Smooth muscle cell (in vitro differentiated cells): ENCODE measurements around the gene DERA. TPM values are rescaled to one million over a fixed set of nuclear protein-coding genes. Genes with fewer than 3 reads are reported as not detected.

ENCODE experiments used
- DNase-seq: peaks from one replicate; lab custom pipeline; 2025; ENCODE audit not compliant: unreplicated experiment; lab: John Stamatoyannopoulos, UW
- H2AFZ ChIP-seq: fragments of 200-600 bp; sonication (generic); 2 replicates; pipeline ENCODE4 v1.6.0; 2016; ENCODE audit warnings: antibody characterized with exemption, low read depth, mild to moderate bottlenecking
- H3F3A ChIP-seq: fragments of 200-600 bp; sonication (generic); 2 replicates; pipeline ENCODE4 v1.6.0; 2017; ENCODE audit warnings: antibody characterized with exemption, low read depth
- H3K27ac ChIP-seq: fragments of 200-600 bp; sonication (generic); 2 replicates; pipeline ENCODE4 v1.5.1; 2016; ENCODE audit warnings: low read depth, mild to moderate bottlenecking
- H3K27me3 ChIP-seq: fragments of 200-600 bp; sonication (generic); 2 replicates; pipeline ENCODE4 v1.6.1; 2016; ENCODE audit warnings: low read depth, mild to moderate bottlenecking
- H3K36me3 ChIP-seq: fragments of 200-600 bp; sonication (generic); 2 replicates; pipeline ENCODE4 v1.5.1; 2016; ENCODE audit warnings: low read depth
- H3K4me1 ChIP-seq: fragments of 200-600 bp; sonication (generic); 2 replicates; pipeline ENCODE4 v1.5.1; 2016; ENCODE audit warnings: low read depth
- H3K4me2 ChIP-seq: fragments of 200-600 bp; sonication (generic); 2 replicates; pipeline ENCODE4 v1.6.0; 2016; ENCODE audit warnings: mild to moderate bottlenecking
- H3K4me3 ChIP-seq: fragments of 200-600 bp; sonication (generic); 2 replicates; pipeline ENCODE4 v1.5.1; 2016; ENCODE audit warnings: mild to moderate bottlenecking
- H3K79me2 ChIP-seq: fragments of 200-600 bp; sonication (generic); 2 replicates; pipeline ENCODE4 v1.6.0; 2016; ENCODE audit warnings: low read depth, mild to moderate bottlenecking
- H3K9ac ChIP-seq: fragments of 200-600 bp; sonication (generic); 2 replicates; pipeline ENCODE4 v1.6.0; 2016; ENCODE audit warnings: low read depth
- H3K9me3 ChIP-seq: fragments of 200-600 bp; sonication (generic); replicated peaks from 2 replicates; pipeline ENCODE4 v1.5.1; 2016; ENCODE audit warnings: low read depth
- H4K20me1 ChIP-seq: fragments of 200-600 bp; sonication (generic); 2 replicates; pipeline ENCODE4 v1.6.0; 2016; ENCODE audit warnings: low read depth
- CTCF ChIP-seq: fragments of 200-600 bp; sonication (generic); IDR thresholded peaks from 2 replicates; pipeline ENCODE4 v1.5.1; 2017; ENCODE audit warnings: borderline replicate concordance, mild to moderate bottlenecking, antibody characterized with exemption; ENCODE audit not compliant: insufficient read depth, poor library complexity, severe bottlenecking
- WGBS: methylation state at CpG from one replicate; pipeline ENCODE4 v1.1.7; 2016; ENCODE audit warnings: low lambda C conversion rate; 5-methylcytosine and 5-hydroxymethylcytosine counted together
- polyA plus RNA-seq: library from polyadenylated mRNA; unstranded; fragments of >200 nt; fragmentation: Nextera tagmentation; extraction: Ambion mirVana; gene quantifications from 2 replicates; pipeline ENCODE4 v1.2.1, GENCODE V29; 2016
- total RNA-seq: library from RNA; depleted of rRNA; stranded (reverse); fragments of >200 nt; gene quantifications from 2 replicates; pipeline ENCODE4 v1.2.3, GENCODE V29; 2014

DERA gene
- total and polyA plus RNA-seq, 2 experiments from 2014 or later: 23.3 to 35.1 TPM

GRCh38 chr12:16018306-16018705 is 107.2 kb downstream of the DERA start:
- Histone ChIP-seq H3K79me2 (no peaks in the 10 kb centered on the region), H2AFZ (no peak overlapping the region), H3K4me2 (no peak overlapping the region), H3K27ac (no peak overlapping the region), H4K20me1 (no peaks in the 10 kb centered on the region), H3F3A (no peaks in the 10 kb centered on the region), H3K27me3 (no peaks in the 10 kb centered on the region), H3K9ac (no peak overlapping the region), H3K4me1 (no peaks in the 10 kb centered on the region), H3K4me3 (no peak overlapping the region), H3K9me3 (no peaks in the 10 kb centered on the region), H3K36me3 (no peaks in the 10 kb centered on the region)
- 90% methylated on average over 2 of the region's 2 CpGs for WGBS
- no peak for DNase-seq
- no peak for TF ChIP-seq CTCF

GRCh38 chr12:16019136-16019535 is 108.0 kb downstream of the DERA start:
- Histone ChIP-seq H3K9ac (no peak overlapping the region), H2AFZ (no peak overlapping the region), H3K27me3 (no peaks in the 10 kb centered on the region), H3K4me3 (no peak overlapping the region), H3K27ac (no peak overlapping the region), H3K4me1 (no peaks in the 10 kb centered on the region), H4K20me1 (no peaks in the 10 kb centered on the region), H3K4me2 (no peak overlapping the region), H3K36me3 (no peaks in the 10 kb centered on the region), H3F3A (no peaks in the 10 kb centered on the region), H3K79me2 (no peaks in the 10 kb centered on the region), H3K9me3 (peaks cover 4% of the 10 kb centered on the region)
- TF ChIP-seq CTCF: no peak
- no peak for DNase-seq

GRCh38 chr12:16020031-16020430 is 108.9 kb downstream of the DERA start:
- no peak overlapping the region for H3K9ac ChIP-seq
- no peak overlapping the region for H3K4me2 ChIP-seq
- H2AFZ ChIP-seq: no peak overlapping the region
- H3K27me3 ChIP-seq: no peaks in the 10 kb centered on the region
- no peak for DNase-seq
- no peaks in the 10 kb centered on the region for H3K79me2 ChIP-seq
- no peak for TF ChIP-seq CTCF
- no peaks in the 10 kb centered on the region for H4K20me1 ChIP-seq
- 96% methylated on average over 2 of the region's 2 CpGs for WGBS
- H3K9me3 ChIP-seq: peaks cover 7% of the 10 kb centered on the region
- H3K36me3 ChIP-seq: no peaks in the 10 kb centered on the region
- no peak overlapping the region for H3K27ac ChIP-seq
- no peaks in the 10 kb centered on the region for H3K4me1 ChIP-seq
- no peak overlapping the region for H3K4me3 ChIP-seq
- no peaks in the 10 kb centered on the region for H3F3A ChIP-seq

- WGBS: 89% methylated on average over 1 of the region's 1 CpG
- H3K9me3 ChIP-seq: peaks cover 7% of the 10 kb centered on the region
- no peaks in the 10 kb centered on the region for H3K27me3 ChIP-seq
- no peak overlapping the region for H3K4me3 ChIP-seq
- H3K36me3 ChIP-seq: no peaks in the 10 kb centered on the region
- no peak for TF ChIP-seq CTCF
- H3K9ac ChIP-seq: no peak overlapping the region
- no peaks in the 10 kb centered on the region for H3K4me1 ChIP-seq
- no peaks in the 10 kb centered on the region for H3K79me2 ChIP-seq
- H3K27ac ChIP-seq: no peak overlapping the region
- no peak for DNase-seq
- H2AFZ ChIP-seq: no peak overlapping the region
- no peaks in the 10 kb centered on the region for H3F3A ChIP-seq
- no peaks in the 10 kb centered on the region for H4K20me1 ChIP-seq
- H3K4me2 ChIP-seq: no peak overlapping the region
Measured at GRCh38 chr12:16021026-16021425, 109.9 kb downstream of the DERA start.
